Measurements from ENCODE around the gene CFAP100.

Gene CFAP100

GRCh38 chr3:126421573-126422119 is 26.9 kb downstream of the CFAP100 start:
- DNase-seq (ENCODE audit: low read depth, low spot score) = no peak

GRCh38 chr3:126422121-126422520 is 27.4 kb downstream of the CFAP100 start:
- no peak for DNase-seq (ENCODE audit: low read depth, low spot score)

- no peak for DNase-seq (ENCODE audit: low read depth, low spot score)
Observed at GRCh38 chr3:126422571-126423091, 27.9 kb downstream of the CFAP100 start.

GRCh38 chr3:126423191-126424038 is 28.7 kb downstream of the CFAP100 start:
- no peak for DNase-seq (ENCODE audit: low read depth, low spot score)

GRCh38 chr3:126424039-126424717 is 29.5 kb downstream of the CFAP100 start:
- DNase-seq (ENCODE audit: low read depth, low spot score) = no peak

- no peak for DNase-seq (ENCODE audit: low read depth, low spot score)
Observed at GRCh38 chr3:126424751-126425150, 30.0 kb downstream of the CFAP100 start.

- DNase-seq (ENCODE audit: low read depth, low spot score) = no peak
Observed at GRCh38 chr3:126431103-126431534, 36.4 kb downstream of the CFAP100 start.

- DNase-seq (ENCODE audit: low read depth, low spot score) = no peak
Observed at GRCh38 chr3:126432361-126433104, 37.8 kb downstream of the CFAP100 start.

GRCh38 chr3:126433105-126433430 is 38.4 kb downstream of the CFAP100 start:
- DNase-seq (ENCODE audit: low read depth, low spot score) = no peak

- no peak for DNase-seq (ENCODE audit: low read depth, low spot score)
Observed at GRCh38 chr3:126433496-126434263, 39.0 kb downstream of the CFAP100 start.

- DNase-seq (ENCODE audit: low read depth, low spot score) = no peak
Observed at GRCh38 chr3:126434264-126434590, 39.5 kb downstream of the CFAP100 start.

GRCh38 chr3:126434931-126435411 is 40.3 kb downstream of the CFAP100 start:
- no peak for DNase-seq (ENCODE audit: low read depth, low spot score)

GRCh38 chr3:126435456-126436315 is 41.0 kb downstream of the CFAP100 start:
- DNase-seq (ENCODE audit: low read depth, low spot score) = no peak

- DNase-seq (ENCODE audit: low read depth, low spot score) = no peak
Observed at GRCh38 chr3:126436826-126437717, 42.4 kb downstream of the CFAP100 start.

GRCh38 chr3:126438186-126438585 is 43.5 kb downstream of the CFAP100 start:
- no peak for DNase-seq (ENCODE audit: low read depth, low spot score)

GRCh38 chr3:126438746-126439145 is 44.0 kb downstream of the CFAP100 start:
- DNase-seq (ENCODE audit: low read depth, low spot score) = no peak

- no peak for DNase-seq (ENCODE audit: low read depth, low spot score)
Observed at GRCh38 chr3:126439346-126439967, 44.7 kb downstream of the CFAP100 start.

- DNase-seq (ENCODE audit: low read depth, low spot score) = no peak
Observed at GRCh38 chr3:126439968-126440708, 45.4 kb downstream of the CFAP100 start.

Data from astrocyte of the hippocampus (primary cell).